Pancreas (tissue), 10 donors: Measurements from ENCODE around the gene DGKZ. TPM values are rescaled to one million over a fixed set of nuclear protein-coding genes. Genes with fewer than 3 reads are reported as not detected.

ENCODE experiments used
- ATAC-seq, 4 donors: fragments of 200-7000 bp; cut with Tn5 transposase; one replicate each; pipeline versions ENCODE4 v1.8.0 to v1.9.1; 2020; ENCODE audit warnings: mild to moderate bottlenecking in 4 of 4, moderate library complexity in 4 of 4
- DNase-seq, 6 donors: peaks; one replicate each; pipeline ENCODE4 v3.0.0-alpha.2; 2020
- FAIRE-seq: peaks from 2 replicates; lab custom pipeline; 2012; peaks lifted over from hg19 to GRCh38; lab: Jason Lieb, UNC
- H3K27ac ChIP-seq, 4 donors: fragments of 200-600 bp; sonication (generic); 1 replicate in 3 of 4; 2 replicates in 1 of 4; pipeline versions ENCODE4 v1.5.0 to v1.8.0; 2020
- H3K27me3 ChIP-seq, 4 donors: fragments of 200-600 bp; one replicate each; pipeline ENCODE4 v1.8.0; 2021
- H3K36me3 ChIP-seq, 3 donors: fragments of 200-600 bp; sonication (generic) in 1 of 3; one replicate each; pipeline versions ENCODE4 v1.5.0 to v1.8.0; 2020 to 2021
- H3K4me1 ChIP-seq, 3 donors: fragments of 200-600 bp; one replicate each; pipeline ENCODE4 v1.8.0; 2021
- H3K4me3 ChIP-seq, 4 donors: fragments of 200-600 bp; sonication (generic) in 2 of 4; one replicate each; pipeline versions ENCODE4 v1.5.0 to v1.8.0; 2020 to 2021
- H3K9me3 ChIP-seq, 4 donors: fragments of 200-600 bp; one replicate each; pipeline ENCODE4 v1.8.0; 2021
- CTCF ChIP-seq, 4 donors: fragments of 200-600 bp; sonication (generic) in 3 of 4; IDR thresholded peaks; one replicate each; pipeline versions ENCODE4 v1.5.0 to v1.8.0; 2021; ENCODE audit warnings: antibody characterized with exemption in 4 of 4
- WGBS, 2 donors: extraction: QIAGEN DNeasy Blood & Tissue Kit; methylation state at CpG; one replicate each; pipeline ENCODE4 v1.1.7; 2013; 5-methylcytosine and 5-hydroxymethylcytosine counted together
- intact Hi-C, 3 donors: fragments of 100-400 bp; cut with DNase I; formaldehyde crosslinking; loops; one replicate each; pipeline versions ENCODE4 v1.11.1 to v1.14.2; 2022
- polyA plus RNA-seq, 2 donors: library from polyadenylated mRNA; stranded (reverse); fragments of 200-250 nt; gene quantifications; one replicate each; pipeline ENCODE4 v1.2.3, GENCODE V29; 2013
- total RNA-seq, 6 donors: library from RNA; stranded (reverse); fragmentation: NEBNext Ultra II Directional in 4 of 6; extraction: Animal tissue kit (Norgen Biotek cat#: 25700) in 4 of 6; gene quantifications; one replicate each; pipeline versions ENCODE4 v1.2.1 to v1.2.4, GENCODE V29; 2021 to 2023
- donor health status: healthy with polysubstance abuse.
- donor health status: DM: no; HTN: no; CAD: no; lungs with moderate emphysema.
- donor health status: DM: no; HTN: no; CAD: no.
- donor health status: control.
- donor health status: control.
- donor health status: Bipolar disorder and iron deficiency.
- donor health status: DM: yes; HTN: yes; CAD: no.
- donor health status: DM: no; HTN: no; CAD: no.
- donor health status: DM: no; HTN: no; CAD: no.
- donor health status: DM: yes; HTN: yes; CAD: no.

Gene DGKZ
- total and polyA plus RNA-seq, 8 donors, result 34.1 to 88.8 (median 40.3) TPM

GRCh38 chr11:46380340-46381047 is 33.2 kb downstream of the DGKZ start:
- FAIRE-seq, result no peak
- H3K27ac ChIP-seq, result peak overlapping the region; percentile 7 to 85 (median 52)
- whole genome bisulfite sequencing, 2 donors, result 2 to 4% methylated on average over 43 to 45 of the region's 45 CpGs

GRCh38 chr11:46381048-46381818 is 34.0 kb downstream of the DGKZ start, which contains the start of gene MDK:
Gene MDK (plus strand): TSS chr11:46381669. CDS start chr11:46382058, 389 bp downstream.
- Histone ChIP-seq H3K36me3 (peaks cover 0 to 6% (median 0%) of the 10 kb centered on the region in 3 donors), H3K4me3 (peak within 1 kb of the TSS; percentile 53 to 69 (median 60)), H3K27ac (peak within 1 kb of the TSS; percentile 7 to 85 (median 52)), H3K4me1 (peaks cover 0 to 6% (median 0%) of the 10 kb centered on the region in 3 donors), H3K27me3 (no peaks in the 10 kb centered on the region), H3K9me3 (no peaks in the 10 kb centered on the region)
- FAIRE-seq (no peak), ATAC-seq (peak; percentile 13 to 38 (median 24)), DNase-seq (peak in 4 of 6 donors; percentile 35 to 82 (median 66))
- intact Hi-C loops, result no loop called here
- WGBS, 2 donors, result 1% methylated on average over 49 to 92 of the region's 96 CpGs
- no peak for TF ChIP-seq CTCF (IDR thresholded peaks at IDR 0.05)

More at GRCh38 chr11:46380340-46381047, 33.2 kb downstream of the DGKZ start:
- no peaks in the 10 kb centered on the region for H3K9me3 ChIP-seq
- intact Hi-C loops, result no loop called here
- TF ChIP-seq CTCF (IDR thresholded peaks at IDR 0.05), result no peak
- H3K27me3 ChIP-seq, result no peaks in the 10 kb centered on the region
- ATAC-seq (peak; percentile 59 to 78 (median 72)), DNase-seq (peak; percentile 60 to 87 (median 78))
- peaks cover 0 to 13% (median 6%) of the 10 kb centered on the region in 3 donors for H3K36me3 ChIP-seq
- H3K4me3 ChIP-seq, result peak overlapping the region; percentile 53 to 69 (median 60)
- peaks cover 0 to 6% (median 0%) of the 10 kb centered on the region in 3 donors for H3K4me1 ChIP-seq

- H3K9me3 ChIP-seq, result no peaks in the 10 kb centered on the region
- 6 to 9% methylated on average over 58 to 66 of the region's 66 CpGs for WGBS, 2 donors
- H3K27ac ChIP-seq, result no peak overlapping the region
- no peak for TF ChIP-seq CTCF (IDR thresholded peaks at IDR 0.05)
- peaks cover 0 to 6% (median 0%) of the 10 kb centered on the region in 3 donors for H3K4me1 ChIP-seq
- peak in 1 of 4 donors; percentile 3 for ATAC-seq
- H3K4me3 ChIP-seq, result peak overlapping the region; percentile 44 to 69 (median 60)
- intact Hi-C loops, result no loop called here
- peaks cover 0 to under 1% (median 0%) of the 10 kb centered on the region in 4 donors for H3K27me3 ChIP-seq
- FAIRE-seq, result no peak
- no peaks in the 10 kb centered on the region for H3K36me3 ChIP-seq
- peak in 2 of 6 donors; percentile 21 to 69 for DNase-seq
Observed at GRCh38 chr11:46381819-46382645, 34.8 kb downstream of the DGKZ start.

GRCh38 chr11:46382646-46383403 is 35.6 kb downstream of the DGKZ start:
- FAIRE-seq, result no peak

More at GRCh38 chr11:46382646-46383403, 35.6 kb downstream of the DGKZ start:
- intact Hi-C loops, result no loop called here
- DNase-seq (peak in 2 of 6 donors; percentile 47 to 61), ATAC-seq (no peak)
- no peaks in the 10 kb centered on the region for H3K36me3 ChIP-seq
- 48 to 49% methylated on average over 17 to 18 of the region's 18 CpGs for WGBS, 2 donors
- H3K27ac ChIP-seq, result no peak overlapping the region
- H3K4me3 ChIP-seq, result peak overlapping the region in 1 of 4 donors; percentile 66
- peaks cover 0 to 6% (median 0%) of the 10 kb centered on the region in 3 donors for H3K4me1 ChIP-seq
- H3K27me3 ChIP-seq, result peaks cover 0 to 9% (median 0%) of the 10 kb centered on the region in 4 donors
- H3K9me3 ChIP-seq, result no peaks in the 10 kb centered on the region
- TF ChIP-seq CTCF (IDR thresholded peaks at IDR 0.05), result peak; percentile 26 to 44 (median 34)
